Measurements from ENCODE around the gene OGG1. TPM values are rescaled to one million over a fixed set of nuclear protein-coding genes. Genes with fewer than 3 reads are reported as not detected.
"Not testable (repeated sequence)": the region's sequence is repeated elsewhere in the genome, so short reads cannot be mapped to it uniquely, and the experiment has no call there.

Gene OGG1
- total RNA-seq, 2 donors from 2014 or later, result 22.6 to 38.2 TPM

DNA sequence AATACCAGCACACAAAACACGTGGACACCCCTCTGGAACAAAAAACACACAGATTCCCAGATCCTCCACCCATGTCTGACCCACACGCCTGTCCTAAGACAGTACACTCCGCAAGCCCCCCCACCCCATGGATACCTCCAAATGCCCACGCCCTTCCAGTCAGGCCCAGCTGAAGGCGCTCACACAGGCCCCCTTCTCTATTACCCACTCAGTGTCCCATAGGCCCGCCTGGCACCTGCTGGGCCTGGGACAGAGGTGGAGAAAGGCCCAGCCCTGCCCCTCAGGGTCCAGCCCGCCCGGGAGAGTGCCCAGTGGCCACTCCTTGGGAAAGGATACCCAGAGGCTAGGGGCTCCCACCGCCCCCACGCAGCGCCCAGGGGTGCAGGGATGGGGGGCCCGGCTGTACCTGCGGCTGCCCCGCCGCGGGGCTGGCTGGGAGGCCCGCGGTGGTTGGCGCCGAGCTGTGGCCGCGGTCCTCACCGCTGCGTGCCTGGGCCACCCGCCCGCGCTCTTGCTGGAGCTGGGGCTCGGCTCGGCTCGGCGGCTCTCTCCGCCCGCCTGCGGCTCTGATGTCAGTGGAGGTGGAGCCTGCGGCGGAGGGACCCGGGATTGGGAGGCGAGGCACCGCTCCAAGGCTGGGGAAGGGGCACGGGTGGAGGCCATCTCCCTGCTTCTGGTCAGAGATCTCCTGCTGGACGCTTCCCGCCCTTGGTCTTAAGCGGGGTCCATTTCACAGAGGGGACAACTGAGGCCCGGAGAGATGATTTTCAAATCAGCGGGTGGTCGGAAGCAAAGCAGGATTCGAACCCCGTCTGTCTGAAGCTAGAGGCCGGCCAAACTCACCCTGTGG lies 19.9 kb downstream of the OGG1 start, which contains the start of gene CAMK1:
Gene CAMK1 (minus strand): TSS at position 522 of the 850 bp plus-strand sequence. CDS start 2,198 bp downstream, outside the sequence.
- WGBS, result 6% methylated on average over 24 of the region's 49 CpGs
- Histone ChIP-seq H3K27ac (peak within 1 kb of the TSS; percentile 91 to 96), H3K4me3 (peak within 1 kb of the TSS; percentile 68 to 75), H3K4me1 (replicated peaks) (peaks cover 8% of the 10 kb centered on the region), H3K36me3 (no peaks in the 10 kb centered on the region), H3K9me3 (no peaks in the 10 kb centered on the region), H3K27me3 (replicated peaks; ENCODE audit: insufficient read depth) (no peaks in the 10 kb centered on the region)
- DNase-seq (ENCODE audit: low spot score), result peak; percentile 82
- TF ChIP-seq, protein P1, sequence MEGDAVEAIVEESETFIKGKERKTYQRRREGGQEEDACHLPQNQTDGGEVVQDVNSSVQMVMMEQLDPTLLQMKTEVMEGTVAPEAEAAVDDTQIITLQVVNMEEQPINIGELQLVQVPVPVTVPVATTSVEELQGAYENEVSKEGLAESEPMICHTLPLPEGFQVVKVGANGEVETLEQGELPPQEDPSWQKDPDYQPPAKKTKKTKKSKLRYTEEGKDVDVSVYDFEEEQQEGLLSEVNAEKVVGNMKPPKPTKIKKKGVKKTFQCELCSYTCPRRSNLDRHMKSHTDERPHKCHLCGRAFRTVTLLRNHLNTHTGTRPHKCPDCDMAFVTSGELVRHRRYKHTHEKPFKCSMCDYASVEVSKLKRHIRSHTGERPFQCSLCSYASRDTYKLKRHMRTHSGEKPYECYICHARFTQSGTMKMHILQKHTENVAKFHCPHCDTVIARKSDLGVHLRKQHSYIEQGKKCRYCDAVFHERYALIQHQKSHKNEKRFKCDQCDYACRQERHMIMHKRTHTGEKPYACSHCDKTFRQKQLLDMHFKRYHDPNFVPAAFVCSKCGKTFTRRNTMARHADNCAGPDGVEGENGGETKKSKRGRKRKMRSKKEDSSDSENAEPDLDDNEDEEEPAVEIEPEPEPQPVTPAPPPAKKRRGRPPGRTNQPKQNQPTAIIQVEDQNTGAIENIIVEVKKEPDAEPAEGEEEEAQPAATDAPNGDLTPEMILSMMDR (IDR thresholded peaks at IDR 0.05), result peak in 1 of 4 experiments; percentile 22
- TF ChIP-seq POLR2A (IDR thresholded peaks at IDR 0.05), result peak; percentile 87
- TF ChIP-seq POLR2AphosphoS5 (IDR thresholded peaks at IDR 0.05), result peak; percentile 70
- intact Hi-C loops (cut with DNase I), result no loop called here

DNA sequence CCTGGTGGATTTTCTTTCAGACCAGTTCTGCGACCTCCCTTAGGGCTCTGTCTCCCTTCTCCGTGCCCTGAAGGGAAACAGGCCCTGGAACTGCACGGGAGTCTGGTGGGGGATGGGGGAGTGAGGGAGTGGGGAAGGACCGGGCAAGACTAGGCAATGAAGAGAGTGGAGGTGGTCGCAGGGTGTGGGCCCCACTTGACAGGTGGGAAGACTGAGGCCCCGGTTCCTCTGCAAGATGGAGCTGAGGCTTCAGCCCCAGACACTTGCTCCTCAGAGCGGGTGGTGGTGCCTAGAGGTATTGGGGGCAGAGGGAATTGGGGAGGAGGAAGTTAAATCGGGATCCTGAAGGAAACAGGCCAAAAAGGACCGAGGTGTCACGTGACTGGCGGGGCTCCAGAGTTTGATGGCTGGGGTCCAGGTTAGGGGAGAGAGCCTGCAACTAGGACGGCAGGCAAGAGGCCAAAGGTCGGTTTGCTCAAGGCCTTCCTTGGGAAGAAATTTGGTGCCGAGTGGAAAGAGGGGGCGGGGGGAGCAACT lies 20.6 kb downstream of the OGG1 start:
- Histone ChIP-seq H3K36me3 (no peaks in the 10 kb centered on the region), H3K27me3 (replicated peaks; ENCODE audit: insufficient read depth) (no peaks in the 10 kb centered on the region), H3K9me3 (no peaks in the 10 kb centered on the region), H3K4me3 (peak overlapping the region; percentile 68 to 75), H3K27ac (peak overlapping the region; percentile 91 to 96), H3K4me1 (replicated peaks) (peaks cover 8% of the 10 kb centered on the region)
- peak; percentile 71 for DNase-seq (ENCODE audit: low spot score)
- intact Hi-C loops (cut with DNase I), result no loop called here
- WGBS, result 9% methylated on average over 14 of the region's 15 CpGs
- peak; percentile 43 for TF ChIP-seq POLR2AphosphoS5 (IDR thresholded peaks at IDR 0.05)
- TF ChIP-seq, protein P1 (IDR thresholded peaks at IDR 0.05), result no peak

GRCh38 chr3:9771007-9771406 lies 21.3 kb downstream of the OGG1 start:
- H3K36me3 ChIP-seq; H3K4me1 ChIP-seq (replicated peaks); H3K9me3 ChIP-seq; DNase-seq (ENCODE audit: low spot score); H3K4me3 ChIP-seq; H3K27me3 ChIP-seq (replicated peaks; ENCODE audit: insufficient read depth); intact Hi-C loops (cut with DNase I): not testable (repeated sequence)
- peak overlapping the region; percentile 91 to 96 for H3K27ac ChIP-seq
- 94% methylated on average over 2 of the region's 2 CpGs for WGBS

- TF ChIP-seq POLR2A (IDR thresholded peaks at IDR 0.05) (no peak), POLR2AphosphoS5 (IDR thresholded peaks at IDR 0.05) (no peak)
- TF ChIP-seq, protein P1 (IDR thresholded peaks at IDR 0.05), result no peak
- intact Hi-C loops (cut with DNase I), result no loop called here
- 79% methylated on average over 5 of the region's 5 CpGs for WGBS
- no peaks in the 10 kb centered on the region for H3K27me3 ChIP-seq (replicated peaks; ENCODE audit: insufficient read depth)
- no peaks in the 10 kb centered on the region for H3K36me3 ChIP-seq
- no peak for DNase-seq (ENCODE audit: low spot score)
- H3K27ac ChIP-seq, result no peak overlapping the region
- no peaks in the 10 kb centered on the region for H3K4me1 ChIP-seq (replicated peaks)
- no peak overlapping the region for H3K4me3 ChIP-seq
- H3K9me3 ChIP-seq, result no peaks in the 10 kb centered on the region
These were observed 27.3 kb downstream of the OGG1 start for GRCh38 chr3:9776896-9777693.

- H3K36me3 ChIP-seq, result no peaks in the 10 kb centered on the region
- H3K27me3 ChIP-seq (replicated peaks; ENCODE audit: insufficient read depth), result no peaks in the 10 kb centered on the region
- H3K9me3 ChIP-seq, result no peaks in the 10 kb centered on the region
- intact Hi-C loops (cut with DNase I), result no loop called here
- H3K27ac ChIP-seq, result no peak overlapping the region
- no peaks in the 10 kb centered on the region for H3K4me1 ChIP-seq (replicated peaks)
- TF ChIP-seq, protein P1 (IDR thresholded peaks at IDR 0.05), result no peak
- TF ChIP-seq POLR2AphosphoS5 (IDR thresholded peaks at IDR 0.05), result no peak
- no peak for TF ChIP-seq POLR2A (IDR thresholded peaks at IDR 0.05)
- H3K4me3 ChIP-seq, result no peak overlapping the region
- DNase-seq (ENCODE audit: low spot score), result no peak
- WGBS, result 96% methylated on average over 1 of the region's 1 CpG
These were observed 27.9 kb downstream of the OGG1 start for GRCh38 chr3:9777694-9778021.
